GM12865 (cell line): Measurements from ENCODE around the gene RPP38.

Experiments used
- DNase-seq: peaks from one replicate; pipeline ENCODE4 v3.0.0; 2010; ENCODE audit warnings: low read depth
- H3K4me3 ChIP-seq: 2 replicates; pipeline ENCODE4 v1.5.1; 2011; ENCODE audit warnings: mild to moderate bottlenecking, low read depth, low read length, control low read depth
- CTCF ChIP-seq: IDR thresholded peaks from 2 replicates; pipeline ENCODE4 v1.5.1; 2011; ENCODE audit warnings: low read length, control low read depth, low read depth, inconsistent platforms; ENCODE audit not compliant: insufficient read depth; ENCODE audit errors: missing control alignments

The RPP38 gene

GRCh38 chr10:15147594-15148392, 50.6 kb downstream of the RPP38 start:
- no peak for TF ChIP-seq CTCF

DNA sequence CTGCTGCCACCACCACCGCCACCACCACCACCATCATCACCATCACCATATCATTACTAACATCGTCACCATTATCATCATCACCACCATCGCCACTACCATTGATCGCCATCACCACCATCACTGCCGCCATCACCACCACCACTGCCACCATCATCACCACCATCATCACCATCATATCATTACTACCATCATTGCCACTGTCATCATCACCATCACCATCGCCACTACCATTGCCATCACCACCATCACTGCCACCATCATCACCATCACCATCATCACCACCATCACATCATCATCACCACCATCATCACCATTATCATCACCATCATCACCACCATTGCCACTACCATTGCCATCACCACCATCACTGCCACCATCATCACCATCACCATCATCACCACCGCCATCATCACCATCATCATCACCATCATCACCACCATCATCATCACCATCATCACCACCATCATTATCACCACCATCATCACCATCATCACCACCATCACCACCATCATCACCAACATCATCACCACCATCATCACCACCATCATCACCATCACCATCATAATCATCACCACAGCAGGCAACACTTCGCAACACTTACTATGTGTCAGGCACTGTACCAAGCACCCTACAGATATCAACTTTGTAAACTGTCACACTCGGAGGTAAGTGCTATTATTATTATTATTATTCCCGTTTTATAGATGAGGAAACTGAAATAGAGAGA, 52.1 kb downstream of the RPP38 start:
- TF ChIP-seq CTCF, result no peak
- H3K4me3 ChIP-seq, result no peak overlapping the region
- no peak for DNase-seq

More at GRCh38 chr10:15147594-15148392, 50.6 kb downstream of the RPP38 start:
- no peak for DNase-seq
- H3K4me3 ChIP-seq, result no peak overlapping the region

GRCh38 chr10:15150563-15150962, 53.4 kb downstream of the RPP38 start:
- H3K4me3 ChIP-seq, result no peak overlapping the region
- DNase-seq, result no peak
- no peak for TF ChIP-seq CTCF

DNA sequence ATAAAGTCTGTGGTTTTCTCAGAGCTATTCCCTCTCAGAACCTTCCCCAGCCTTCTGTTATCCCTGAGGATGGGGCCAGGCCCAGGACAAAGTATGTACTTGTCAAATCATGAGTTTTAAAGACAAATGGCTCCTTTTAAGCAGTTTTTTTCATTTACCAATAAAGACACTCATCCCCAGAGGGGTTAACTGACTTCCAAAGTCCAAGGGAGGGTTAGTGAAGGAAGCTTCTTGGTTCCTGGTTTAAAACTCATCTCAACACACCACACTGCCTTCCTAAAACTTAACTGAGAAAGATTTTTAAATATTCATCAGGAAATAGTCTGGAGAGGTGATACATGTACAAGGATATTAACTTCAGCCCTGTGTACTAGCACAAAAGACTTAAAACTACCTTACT, 55.4 kb downstream of the RPP38 start:
- DNase-seq, result no peak
- no peak overlapping the region for H3K4me3 ChIP-seq
- no peak for TF ChIP-seq CTCF
